HCT116 (cell line): ENCODE results near the gene UBTD2. TPM values are rescaled to one million over a fixed set of nuclear protein-coding genes. Genes with fewer than 3 reads are reported as not detected.

Experiments
- total RNA-seq: library from RNA; stranded (reverse); gene quantifications from one replicate; pipeline ENCODE4 v1.2.1, GENCODE V29; 2021; ENCODE audit not compliant: unreplicated experiment

Gene UBTD2
- total RNA-seq, 1 experiment from 2014 or later = 15.9 TPM

Other genes with a start within 250 kb of the UBTD2 start
- gene STK10, start 95.5 kb downstream of the UBTD2 start, total RNA-seq = 22.9 TPM
- gene EFCAB9, start 89.6 kb downstream of the UBTD2 start, total RNA-seq = not detected
- 27.5 TPM for gene SH3PXD2B, start 170.8 kb upstream of the UBTD2 start, total RNA-seq